Loucy (cell line): ENCODE measurements around the gene MARCHF5.

Experiments used
- EZH2phosphoT487 ChIP-seq: fragments of 200-600 bp; IDR thresholded peaks from 2 replicates; pipeline ENCODE4 v1.6.1; 2018; ENCODE audit warnings: antibody characterized with exemption, mild to moderate bottlenecking, moderate library complexity, borderline replicate concordance
- TF ChIP-seq, protein P1 (sequence below): fragments of 200-600 bp; sonication (generic); conservative IDR thresholded peaks from 2 replicates; pipeline ENCODE4 v1.5.1; 2014; ENCODE audit warnings: mild to moderate bottlenecking, antibody characterized with exemption, low read length

DNA sequence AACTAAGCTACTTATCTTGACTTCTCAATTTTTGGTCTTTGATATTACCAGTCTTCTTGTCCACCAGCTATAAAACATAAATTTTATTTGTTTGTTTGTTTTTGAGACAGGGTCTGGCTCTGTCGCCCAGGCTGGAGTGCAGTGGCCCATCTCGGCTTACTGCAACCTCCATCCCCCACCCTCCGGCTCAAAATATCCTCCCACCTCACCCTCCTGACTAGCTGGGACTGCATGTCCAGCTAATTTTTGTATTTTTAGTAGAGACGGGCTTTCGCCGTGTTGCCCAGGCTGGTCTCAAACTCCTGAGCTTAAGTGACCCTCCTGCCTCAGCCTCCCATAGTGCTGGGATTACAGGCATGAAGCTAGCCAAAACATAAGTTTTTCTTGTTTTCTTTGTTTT, 7.5 kb downstream of the MARCHF5 start:
- TF ChIP-seq, protein P1, sequence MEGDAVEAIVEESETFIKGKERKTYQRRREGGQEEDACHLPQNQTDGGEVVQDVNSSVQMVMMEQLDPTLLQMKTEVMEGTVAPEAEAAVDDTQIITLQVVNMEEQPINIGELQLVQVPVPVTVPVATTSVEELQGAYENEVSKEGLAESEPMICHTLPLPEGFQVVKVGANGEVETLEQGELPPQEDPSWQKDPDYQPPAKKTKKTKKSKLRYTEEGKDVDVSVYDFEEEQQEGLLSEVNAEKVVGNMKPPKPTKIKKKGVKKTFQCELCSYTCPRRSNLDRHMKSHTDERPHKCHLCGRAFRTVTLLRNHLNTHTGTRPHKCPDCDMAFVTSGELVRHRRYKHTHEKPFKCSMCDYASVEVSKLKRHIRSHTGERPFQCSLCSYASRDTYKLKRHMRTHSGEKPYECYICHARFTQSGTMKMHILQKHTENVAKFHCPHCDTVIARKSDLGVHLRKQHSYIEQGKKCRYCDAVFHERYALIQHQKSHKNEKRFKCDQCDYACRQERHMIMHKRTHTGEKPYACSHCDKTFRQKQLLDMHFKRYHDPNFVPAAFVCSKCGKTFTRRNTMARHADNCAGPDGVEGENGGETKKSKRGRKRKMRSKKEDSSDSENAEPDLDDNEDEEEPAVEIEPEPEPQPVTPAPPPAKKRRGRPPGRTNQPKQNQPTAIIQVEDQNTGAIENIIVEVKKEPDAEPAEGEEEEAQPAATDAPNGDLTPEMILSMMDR = no peak
- TF ChIP-seq EZH2phosphoT487 = no peak
